ENCODE data around the gene GAS7.

GAS7 gene

DNA sequence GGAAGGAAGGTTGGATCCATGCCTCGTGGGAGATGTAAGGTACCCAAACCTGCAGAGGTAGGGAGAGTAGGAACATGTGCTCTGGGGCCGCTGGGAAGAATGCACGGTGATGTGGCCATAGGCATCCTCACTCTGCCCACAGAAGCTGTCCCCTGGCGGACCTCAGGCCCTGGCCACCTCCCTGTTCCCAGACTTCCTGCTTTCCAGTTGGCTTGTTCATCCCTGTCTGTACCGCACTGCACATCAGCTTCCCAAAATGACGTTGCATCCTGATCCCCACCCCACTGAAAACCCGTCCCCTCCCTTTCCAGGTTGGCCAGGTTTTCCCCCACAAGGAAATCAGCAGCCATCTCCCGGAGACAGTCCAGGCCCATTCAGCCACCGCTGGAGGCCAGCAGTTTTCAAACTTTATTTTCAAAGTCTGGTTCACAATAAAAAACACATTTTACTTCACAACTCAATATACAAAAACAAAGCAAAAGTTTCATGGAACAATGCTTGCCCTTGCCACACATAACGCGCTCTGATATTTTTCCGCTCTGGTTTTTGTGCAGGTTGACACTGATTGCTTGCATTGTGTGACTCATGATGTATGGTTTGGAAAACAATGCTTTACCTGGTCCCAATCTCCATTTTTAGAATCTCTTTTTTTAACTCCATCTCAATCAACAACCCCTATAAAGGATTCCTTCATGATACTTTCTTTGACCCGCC lies 143.0 kb downstream of the GAS7 start:
- Histone ChIP-seq H3K36me3 (ENCODE audit: insufficient read depth, low read length) (no peaks in the 10 kb centered on the region), H3K9me3 (ENCODE audit: low read length) (no peaks in the 10 kb centered on the region), H4K20me1 (ENCODE audit: insufficient read depth, low read length) (no peaks in the 10 kb centered on the region), H2AFZ (ENCODE audit: low read length) (no peak overlapping the region), H3F3A (ENCODE audit: insufficient read depth, low read length) (no peaks in the 10 kb centered on the region), H3K4me3 (ENCODE audit: low read depth, low read length, poor library complexity, severe bottlenecking) (no peak overlapping the region), H3K27me3 (ENCODE audit: insufficient read depth, low read length) (peaks cover 6% of the 10 kb centered on the region; the same call in 1 of the 2 replicates), H3K9ac (ENCODE audit: low read length) (no peak overlapping the region), H3K9me2 (ENCODE audit: low read depth, low read length) (no peaks in the 10 kb centered on the region), H3K4me2 (ENCODE audit: low read length) (no peak overlapping the region), H3K79me2 (ENCODE audit: insufficient read depth, low read length) (no peaks in the 10 kb centered on the region), H3K27ac (ENCODE audit: low read depth, low read length, poor library complexity, severe bottlenecking) (no peak overlapping the region), H3K4me1 (ENCODE audit: insufficient read depth, low read length, severe bottlenecking) (no peaks in the 10 kb centered on the region)
- TF ChIP-seq, protein P1, sequence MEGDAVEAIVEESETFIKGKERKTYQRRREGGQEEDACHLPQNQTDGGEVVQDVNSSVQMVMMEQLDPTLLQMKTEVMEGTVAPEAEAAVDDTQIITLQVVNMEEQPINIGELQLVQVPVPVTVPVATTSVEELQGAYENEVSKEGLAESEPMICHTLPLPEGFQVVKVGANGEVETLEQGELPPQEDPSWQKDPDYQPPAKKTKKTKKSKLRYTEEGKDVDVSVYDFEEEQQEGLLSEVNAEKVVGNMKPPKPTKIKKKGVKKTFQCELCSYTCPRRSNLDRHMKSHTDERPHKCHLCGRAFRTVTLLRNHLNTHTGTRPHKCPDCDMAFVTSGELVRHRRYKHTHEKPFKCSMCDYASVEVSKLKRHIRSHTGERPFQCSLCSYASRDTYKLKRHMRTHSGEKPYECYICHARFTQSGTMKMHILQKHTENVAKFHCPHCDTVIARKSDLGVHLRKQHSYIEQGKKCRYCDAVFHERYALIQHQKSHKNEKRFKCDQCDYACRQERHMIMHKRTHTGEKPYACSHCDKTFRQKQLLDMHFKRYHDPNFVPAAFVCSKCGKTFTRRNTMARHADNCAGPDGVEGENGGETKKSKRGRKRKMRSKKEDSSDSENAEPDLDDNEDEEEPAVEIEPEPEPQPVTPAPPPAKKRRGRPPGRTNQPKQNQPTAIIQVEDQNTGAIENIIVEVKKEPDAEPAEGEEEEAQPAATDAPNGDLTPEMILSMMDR (IDR thresholded peaks at IDR 0.05; ENCODE audit: low read length): no peak
- TF ChIP-seq EZH2 (IDR thresholded peaks at IDR 0.05; ENCODE audit: borderline replicate concordance, low read length): no peak

DNA sequence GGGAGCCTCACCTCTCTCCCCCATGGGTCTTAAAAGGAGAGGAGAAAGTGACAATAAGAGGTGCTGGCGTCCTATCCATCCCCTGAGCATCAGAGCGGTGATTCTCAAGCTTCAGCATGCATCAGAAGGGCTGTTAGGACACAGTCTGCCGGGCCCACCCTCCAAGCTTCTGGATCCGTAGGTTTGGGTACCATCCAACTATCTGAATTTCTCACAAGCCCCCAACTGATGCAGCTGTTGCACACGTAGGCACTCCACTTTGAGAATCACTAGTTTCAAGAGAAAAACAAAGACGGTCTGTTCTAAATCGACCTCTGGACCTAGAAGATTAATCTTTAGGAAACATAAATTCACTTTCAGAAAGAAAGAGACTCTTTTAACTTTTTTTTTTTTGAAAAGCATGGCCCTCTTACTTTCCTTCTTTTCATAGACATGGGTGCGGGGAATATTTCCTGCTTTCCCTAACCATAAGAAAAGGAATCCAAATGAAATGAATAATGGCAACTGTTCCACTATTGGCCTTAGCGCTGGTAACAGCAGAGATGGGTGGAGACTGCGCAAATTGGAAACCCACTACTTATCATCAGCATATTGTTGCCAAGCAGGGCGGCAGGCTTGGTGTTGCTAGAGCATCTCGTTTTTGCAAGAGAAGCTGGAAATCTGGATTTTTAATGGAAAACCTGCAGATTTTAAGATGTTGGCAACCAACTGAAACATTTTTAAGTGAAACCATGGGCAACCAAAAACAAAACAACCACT lies 144.4 kb downstream of the GAS7 start:
- Histone ChIP-seq H3K4me1 (ENCODE audit: insufficient read depth, low read length, severe bottlenecking) (no peaks in the 10 kb centered on the region), H3K27ac (ENCODE audit: low read depth, low read length, poor library complexity, severe bottlenecking) (no peak overlapping the region), H3K9me2 (ENCODE audit: low read depth, low read length) (no peaks in the 10 kb centered on the region), H3K4me2 (ENCODE audit: low read length) (no peak overlapping the region), H3K36me3 (ENCODE audit: insufficient read depth, low read length) (no peaks in the 10 kb centered on the region), H3K79me2 (ENCODE audit: insufficient read depth, low read length) (no peaks in the 10 kb centered on the region), H3K4me3 (ENCODE audit: low read depth, low read length, poor library complexity, severe bottlenecking) (no peak overlapping the region), H3K27me3 (ENCODE audit: insufficient read depth, low read length) (peaks cover 6% of the 10 kb centered on the region; the same call in 1 of the 2 replicates), H3F3A (ENCODE audit: insufficient read depth, low read length) (no peaks in the 10 kb centered on the region), H3K9me3 (ENCODE audit: low read length) (no peaks in the 10 kb centered on the region), H3K9ac (ENCODE audit: low read length) (no peak overlapping the region), H4K20me1 (ENCODE audit: insufficient read depth, low read length) (no peaks in the 10 kb centered on the region), H2AFZ (ENCODE audit: low read length) (no peak overlapping the region)
- TF ChIP-seq EZH2 (IDR thresholded peaks at IDR 0.05; ENCODE audit: borderline replicate concordance, low read length): no peak
- TF ChIP-seq, protein P1 (IDR thresholded peaks at IDR 0.05; ENCODE audit: low read length): no peak

DNA sequence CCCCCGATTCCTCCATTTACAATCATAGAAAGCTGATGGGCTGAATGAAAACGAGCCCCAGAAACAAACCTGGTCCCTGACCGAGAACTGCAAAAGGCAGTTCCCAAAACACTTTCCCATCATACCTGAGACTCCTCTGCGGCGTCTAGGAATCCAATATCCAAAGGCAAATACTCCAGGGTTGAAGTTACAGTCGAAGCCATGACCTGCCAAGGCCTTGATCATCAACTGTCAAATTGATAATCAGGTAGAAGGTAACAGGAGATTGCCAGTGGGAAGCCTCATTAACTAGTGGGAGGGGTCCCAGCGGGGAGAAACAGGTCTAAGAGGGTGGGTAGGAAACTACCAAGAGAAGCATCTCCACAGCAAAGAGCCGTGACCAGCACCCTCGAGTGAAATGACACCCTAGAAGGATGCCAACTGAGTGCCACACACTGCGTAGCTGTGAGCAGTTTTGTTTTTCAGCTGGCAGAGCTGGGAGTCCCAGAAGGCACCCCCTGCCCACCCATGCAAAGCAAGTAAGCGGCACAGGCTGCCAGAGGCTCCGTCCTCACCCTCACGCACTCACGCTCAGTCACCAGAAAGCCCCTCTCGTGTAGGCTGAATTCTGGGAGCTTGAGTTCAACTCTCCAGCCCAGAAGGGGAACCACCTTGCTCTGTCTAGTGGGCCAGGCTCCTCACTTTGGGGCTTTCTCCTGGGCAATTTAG lies 146.1 kb downstream of the GAS7 start:
- TF ChIP-seq EZH2 (IDR thresholded peaks at IDR 0.05; ENCODE audit: borderline replicate concordance, low read length): no peak
- TF ChIP-seq, protein P1 (IDR thresholded peaks at IDR 0.05; ENCODE audit: low read length): no peak
- Histone ChIP-seq H3K27me3 (ENCODE audit: insufficient read depth, low read length) (peaks cover 6% of the 10 kb centered on the region; the same call in 1 of the 2 replicates), H3K4me1 (ENCODE audit: insufficient read depth, low read length, severe bottlenecking) (no peaks in the 10 kb centered on the region), H3K9ac (ENCODE audit: low read length) (no peak overlapping the region), H3K79me2 (ENCODE audit: insufficient read depth, low read length) (no peaks in the 10 kb centered on the region), H3K9me3 (ENCODE audit: low read length) (no peaks in the 10 kb centered on the region), H3K9me2 (ENCODE audit: low read depth, low read length) (no peaks in the 10 kb centered on the region), H3K4me3 (ENCODE audit: low read depth, low read length, poor library complexity, severe bottlenecking) (no peak overlapping the region), H2AFZ (ENCODE audit: low read length) (no peak overlapping the region), H4K20me1 (ENCODE audit: insufficient read depth, low read length) (no peaks in the 10 kb centered on the region), H3K36me3 (ENCODE audit: insufficient read depth, low read length) (no peaks in the 10 kb centered on the region), H3K27ac (ENCODE audit: low read depth, low read length, poor library complexity, severe bottlenecking) (no peak overlapping the region), H3F3A (ENCODE audit: insufficient read depth, low read length) (no peaks in the 10 kb centered on the region), H3K4me2 (ENCODE audit: low read length) (no peak overlapping the region)
